Measurements from ENCODE around the gene YPEL1.
"Not testable (repeated sequence)": the region's sequence is repeated elsewhere in the genome, so short reads cannot be mapped to it uniquely, and the experiment has no call there.

YPEL1 gene

DNA sequence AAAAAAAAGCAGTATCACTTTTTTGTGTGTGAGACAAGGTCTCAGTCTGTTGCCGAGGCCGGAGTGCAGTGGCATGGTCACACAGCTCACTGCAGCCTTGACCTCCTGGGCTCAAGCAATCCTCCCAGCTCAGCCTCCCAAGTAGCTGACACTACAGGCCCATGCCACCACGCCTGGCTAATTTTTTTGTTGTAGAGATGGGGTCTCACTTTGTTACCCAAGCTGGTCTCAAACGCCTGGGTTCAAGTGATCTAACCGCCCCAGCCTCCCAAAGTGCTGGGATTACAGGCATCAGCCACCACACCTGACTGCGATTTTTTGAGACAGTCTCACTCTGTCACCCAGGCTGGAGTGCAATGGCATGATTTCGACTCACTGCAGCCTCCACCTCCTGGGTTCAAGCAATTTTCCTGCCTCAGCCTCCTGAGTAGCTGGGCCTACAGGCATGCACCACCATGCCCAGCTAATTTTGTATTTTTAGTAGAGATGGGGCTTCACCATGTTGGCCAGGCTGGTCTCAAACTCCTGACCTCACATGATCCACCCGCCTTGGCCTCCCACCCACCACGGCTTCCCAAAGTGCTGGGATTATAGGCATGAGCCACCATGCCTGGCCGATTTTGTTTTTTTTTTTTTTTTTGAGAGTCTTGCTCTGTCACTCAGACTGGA is 15.3 kb downstream of the YPEL1 start:
- not testable (repeated sequence) for H3K9me2 ChIP-seq (ENCODE audit: low read depth, low read length); H3F3A ChIP-seq (ENCODE audit: insufficient read depth, low read length); H3K27ac ChIP-seq (ENCODE audit: low read depth, low read length, poor library complexity, severe bottlenecking); H3K4me3 ChIP-seq (ENCODE audit: low read depth, low read length, poor library complexity, severe bottlenecking); H2AFZ ChIP-seq (ENCODE audit: low read length); H3K36me3 ChIP-seq (ENCODE audit: insufficient read depth, low read length); H3K9me3 ChIP-seq (ENCODE audit: low read length); H3K79me2 ChIP-seq (ENCODE audit: insufficient read depth, low read length); H3K4me2 ChIP-seq (ENCODE audit: low read length); H3K9ac ChIP-seq (ENCODE audit: low read length); H3K27me3 ChIP-seq (ENCODE audit: insufficient read depth, low read length); H4K20me1 ChIP-seq (ENCODE audit: insufficient read depth, low read length)
- peaks cover 17% of the 10 kb centered on the region for H3K4me1 ChIP-seq (ENCODE audit: insufficient read depth, low read length, severe bottlenecking)

GRCh38 chr22:21719024-21719423 is 16.6 kb downstream of the YPEL1 start:
- TF ChIP-seq EZH2 (IDR thresholded peaks at IDR 0.05; ENCODE audit: borderline replicate concordance, low read length), result no peak
- TF ChIP-seq, protein P1, sequence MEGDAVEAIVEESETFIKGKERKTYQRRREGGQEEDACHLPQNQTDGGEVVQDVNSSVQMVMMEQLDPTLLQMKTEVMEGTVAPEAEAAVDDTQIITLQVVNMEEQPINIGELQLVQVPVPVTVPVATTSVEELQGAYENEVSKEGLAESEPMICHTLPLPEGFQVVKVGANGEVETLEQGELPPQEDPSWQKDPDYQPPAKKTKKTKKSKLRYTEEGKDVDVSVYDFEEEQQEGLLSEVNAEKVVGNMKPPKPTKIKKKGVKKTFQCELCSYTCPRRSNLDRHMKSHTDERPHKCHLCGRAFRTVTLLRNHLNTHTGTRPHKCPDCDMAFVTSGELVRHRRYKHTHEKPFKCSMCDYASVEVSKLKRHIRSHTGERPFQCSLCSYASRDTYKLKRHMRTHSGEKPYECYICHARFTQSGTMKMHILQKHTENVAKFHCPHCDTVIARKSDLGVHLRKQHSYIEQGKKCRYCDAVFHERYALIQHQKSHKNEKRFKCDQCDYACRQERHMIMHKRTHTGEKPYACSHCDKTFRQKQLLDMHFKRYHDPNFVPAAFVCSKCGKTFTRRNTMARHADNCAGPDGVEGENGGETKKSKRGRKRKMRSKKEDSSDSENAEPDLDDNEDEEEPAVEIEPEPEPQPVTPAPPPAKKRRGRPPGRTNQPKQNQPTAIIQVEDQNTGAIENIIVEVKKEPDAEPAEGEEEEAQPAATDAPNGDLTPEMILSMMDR (IDR thresholded peaks at IDR 0.05; ENCODE audit: low read length), result no peak
- Histone ChIP-seq H3K9ac (ENCODE audit: low read length) (no peak overlapping the region), H3K9me3 (ENCODE audit: low read length) (no peaks in the 10 kb centered on the region), H4K20me1 (ENCODE audit: insufficient read depth, low read length) (no peaks in the 10 kb centered on the region), H2AFZ (ENCODE audit: low read length) (no peak overlapping the region), H3K79me2 (ENCODE audit: insufficient read depth, low read length) (no peaks in the 10 kb centered on the region), H3K27ac (ENCODE audit: low read depth, low read length, poor library complexity, severe bottlenecking) (no peak overlapping the region), H3K36me3 (ENCODE audit: insufficient read depth, low read length) (no peaks in the 10 kb centered on the region), H3K27me3 (ENCODE audit: insufficient read depth, low read length) (no peaks in the 10 kb centered on the region), H3K9me2 (ENCODE audit: low read depth, low read length) (no peaks in the 10 kb centered on the region), H3K4me3 (ENCODE audit: low read depth, low read length, poor library complexity, severe bottlenecking) (no peak overlapping the region), H3F3A (ENCODE audit: insufficient read depth, low read length) (no peaks in the 10 kb centered on the region), H3K4me2 (ENCODE audit: low read length) (no peak overlapping the region), H3K4me1 (ENCODE audit: insufficient read depth, low read length, severe bottlenecking) (peaks cover 16% of the 10 kb centered on the region)

DNA sequence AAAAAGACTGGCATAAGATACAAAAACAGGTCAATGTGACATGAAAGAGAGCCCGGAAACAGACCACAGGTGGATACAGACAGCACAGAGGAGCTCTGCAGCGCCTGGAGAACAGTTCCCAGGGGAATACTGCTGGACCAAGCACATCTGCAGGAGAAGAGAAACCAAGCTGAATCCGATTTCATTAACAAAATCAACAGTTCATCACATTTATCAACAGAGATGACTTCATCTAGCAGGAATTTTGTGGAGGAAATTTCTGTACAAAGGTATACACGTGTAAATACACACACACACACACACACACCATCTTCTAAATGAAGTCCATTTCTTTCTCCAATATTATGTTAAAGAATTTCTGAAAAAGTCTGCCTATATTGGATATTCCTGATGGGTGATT is 17.1 kb downstream of the YPEL1 start:
- H3K4me3 ChIP-seq (ENCODE audit: low read depth, low read length, poor library complexity, severe bottlenecking), result no peak overlapping the region
- no peaks in the 10 kb centered on the region for H3K9me3 ChIP-seq (ENCODE audit: low read length)
- H3K79me2 ChIP-seq (ENCODE audit: insufficient read depth, low read length), result no peaks in the 10 kb centered on the region
- no peaks in the 10 kb centered on the region for H3K9me2 ChIP-seq (ENCODE audit: low read depth, low read length)
- H3K9ac ChIP-seq (ENCODE audit: low read length), result no peak overlapping the region
- H3K36me3 ChIP-seq (ENCODE audit: insufficient read depth, low read length), result no peaks in the 10 kb centered on the region
- no peak overlapping the region for H2AFZ ChIP-seq (ENCODE audit: low read length)
- H3F3A ChIP-seq (ENCODE audit: insufficient read depth, low read length), result no peaks in the 10 kb centered on the region
- H3K27ac ChIP-seq (ENCODE audit: low read depth, low read length, poor library complexity, severe bottlenecking), result no peak overlapping the region
- H4K20me1 ChIP-seq (ENCODE audit: insufficient read depth, low read length), result no peaks in the 10 kb centered on the region
- peaks cover 13% of the 10 kb centered on the region for H3K4me1 ChIP-seq (ENCODE audit: insufficient read depth, low read length, severe bottlenecking)
- no peak overlapping the region for H3K4me2 ChIP-seq (ENCODE audit: low read length)
- H3K27me3 ChIP-seq (ENCODE audit: insufficient read depth, low read length), result no peaks in the 10 kb centered on the region
- TF ChIP-seq EZH2 (IDR thresholded peaks at IDR 0.05; ENCODE audit: borderline replicate concordance, low read length), result no peak

GRCh38 chr22:21716395-21717122 is 19.0 kb downstream of the YPEL1 start:
- H3K4me1 ChIP-seq (ENCODE audit: insufficient read depth, low read length, severe bottlenecking); H3K27me3 ChIP-seq (ENCODE audit: insufficient read depth, low read length); H3K27ac ChIP-seq (ENCODE audit: low read depth, low read length, poor library complexity, severe bottlenecking); H3K36me3 ChIP-seq (ENCODE audit: insufficient read depth, low read length); H3K4me2 ChIP-seq (ENCODE audit: low read length); H3K4me3 ChIP-seq (ENCODE audit: low read depth, low read length, poor library complexity, severe bottlenecking); H3K9ac ChIP-seq (ENCODE audit: low read length); H4K20me1 ChIP-seq (ENCODE audit: insufficient read depth, low read length); H3K9me3 ChIP-seq (ENCODE audit: low read length); H3K79me2 ChIP-seq (ENCODE audit: insufficient read depth, low read length); H3K9me2 ChIP-seq (ENCODE audit: low read depth, low read length); H2AFZ ChIP-seq (ENCODE audit: low read length); H3F3A ChIP-seq (ENCODE audit: insufficient read depth, low read length): not testable (repeated sequence)

All from OCI-LY1 (cell line).